RCC 7860 (cell line): ENCODE results near the gene SMIM13.

ENCODE experiments used
- DNase-seq: peaks from one replicate; pipeline ENCODE4 v3.0.0-alpha.2; 2015; ENCODE audit warnings: low spot score
- FAIRE-seq: peaks from 2 replicates; lab custom pipeline; 2012; peaks lifted over from hg19 to GRCh38; lab: Jason Lieb, UNC

The SMIM13 gene

DNA sequence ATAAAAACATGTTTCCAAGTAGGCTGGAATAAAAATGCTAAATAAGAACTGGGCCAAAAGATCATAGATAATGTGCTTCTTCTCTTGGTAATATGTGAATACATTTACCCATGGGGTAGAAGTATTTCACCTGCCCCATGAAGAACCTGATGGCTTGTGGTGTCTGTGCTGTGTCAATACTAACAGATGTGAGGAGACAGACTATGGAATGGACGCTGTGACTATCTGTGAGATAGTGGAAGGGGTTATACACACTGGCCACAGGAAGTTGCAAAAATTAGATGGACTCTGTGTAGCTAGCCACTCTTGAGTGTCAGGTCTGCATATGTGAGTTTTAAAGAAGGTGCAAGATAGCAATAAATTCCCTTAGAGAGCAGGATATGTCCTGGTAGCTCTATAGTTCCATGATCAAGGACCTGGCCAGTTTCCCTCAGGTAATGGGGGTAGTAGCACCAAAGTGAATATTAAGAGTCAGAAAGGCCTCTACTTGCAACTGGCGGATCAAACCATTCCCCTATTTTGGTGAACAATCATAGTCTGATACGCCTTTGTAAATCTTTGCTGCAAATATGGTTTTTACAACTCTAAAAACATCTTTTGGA is 90.2 kb downstream of the SMIM13 start:
- no peak for DNase-seq
- no peak for FAIRE-seq

DNA sequence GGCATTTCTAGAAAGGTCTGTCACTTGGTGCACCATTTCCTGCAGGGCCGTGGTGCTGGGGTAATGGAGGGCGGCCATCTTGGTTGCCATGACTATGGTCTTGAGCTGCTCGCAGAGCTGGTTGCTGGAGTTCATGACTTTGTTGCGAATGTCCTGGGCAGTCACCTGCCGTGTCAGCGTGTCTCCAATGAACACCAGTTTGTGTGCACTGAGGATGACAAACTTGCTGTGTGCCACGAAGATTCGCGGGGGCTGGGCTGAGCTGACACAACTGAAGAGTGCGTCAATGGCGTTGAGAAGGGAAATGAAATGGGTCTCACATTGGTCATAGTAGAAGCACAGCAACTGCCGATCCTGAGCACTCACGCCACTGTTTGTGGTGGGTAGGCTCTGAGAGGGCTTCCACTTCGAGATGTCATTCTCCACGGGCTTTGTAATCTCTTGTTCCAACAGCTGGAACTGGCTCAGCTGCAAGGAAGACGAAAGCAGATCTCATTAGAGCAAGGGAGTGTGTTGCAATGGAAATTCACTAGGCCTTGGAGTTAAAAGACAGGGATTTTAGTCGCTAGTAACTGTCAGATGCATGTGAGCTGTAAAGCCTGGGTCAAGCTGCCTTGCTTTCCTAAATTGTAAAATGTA is 91.7 kb downstream of the SMIM13 start:
- FAIRE-seq, result no peak
- no peak for DNase-seq

DNA sequence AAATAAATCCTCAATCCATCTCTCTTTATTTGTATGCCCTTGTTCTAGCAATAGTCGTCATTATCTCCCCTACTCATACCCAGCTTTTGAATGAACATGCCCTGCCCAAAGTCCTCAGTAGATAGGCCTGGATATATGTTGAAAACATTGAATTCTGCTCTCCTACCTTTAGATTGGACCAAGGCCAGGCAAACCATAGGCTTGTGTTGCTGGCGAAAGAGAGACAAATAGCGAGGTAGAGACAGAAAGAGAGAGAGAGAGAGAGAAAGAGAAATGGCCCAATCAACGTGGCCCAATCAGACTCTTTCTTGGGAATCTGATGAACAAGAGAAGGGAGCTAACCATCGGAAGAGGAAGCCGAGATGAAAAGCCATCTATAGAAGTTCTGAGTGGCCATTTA is 93.7 kb downstream of the SMIM13 start:
- DNase-seq (no peak), FAIRE-seq (no peak)
